Endothelial cell of hepatic sinusoid (primary cell): ENCODE data around the gene SFN.
"Not testable (repeated sequence)": the region's sequence is repeated elsewhere in the genome, so short reads cannot be mapped to it uniquely, and the experiment has no call there.

Experiments used
- in situ Hi-C: cut with HindIII; loops from 2 replicates; pipeline ENCODE4 v1.10.0; 2017; ENCODE audit warnings: low sequenced_read_pairs

SFN gene

GRCh38 chr1:26863685-26864077, 732 bp downstream of the SFN start:
- in situ Hi-C loops = no loop called here

GRCh38 chr1:26864610-26865480, 1.9 kb downstream of the SFN start:
- in situ Hi-C loops = no loop called here

- in situ Hi-C loops = not testable (repeated sequence)
Observed at GRCh38 chr1:26873097-26873496, 10.1 kb downstream of the SFN start.

- in situ Hi-C loops = no loop called here
Observed at GRCh38 chr1:26874896-26875295, 11.9 kb downstream of the SFN start.

GRCh38 chr1:26877326-26877725, 14.4 kb downstream of the SFN start:
- in situ Hi-C loops = no loop called here

DNA sequence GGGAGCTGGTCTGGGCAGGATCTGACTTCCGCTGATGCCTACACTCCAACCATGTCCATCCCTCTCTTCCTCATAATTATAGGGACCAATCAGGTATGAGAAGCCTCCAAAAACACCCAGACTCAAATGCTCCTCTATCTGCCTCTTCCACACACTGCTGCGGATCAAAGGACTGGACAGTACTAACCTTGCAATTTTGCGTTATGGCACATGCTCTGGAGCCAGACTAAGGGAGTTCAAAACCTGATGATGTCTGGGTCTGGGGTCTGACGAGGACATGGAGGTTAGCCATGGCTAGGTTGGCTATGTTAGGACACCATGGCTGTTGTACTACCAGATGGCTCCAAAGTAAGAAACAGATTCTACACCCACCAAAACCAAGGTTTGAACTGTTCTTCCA, 16.8 kb downstream of the SFN start:
- in situ Hi-C loops = loop anchor here (10.0 kb wide), 1 partner anchor 275 kb away; no protein-coding TSS in a partner anchor

DNA sequence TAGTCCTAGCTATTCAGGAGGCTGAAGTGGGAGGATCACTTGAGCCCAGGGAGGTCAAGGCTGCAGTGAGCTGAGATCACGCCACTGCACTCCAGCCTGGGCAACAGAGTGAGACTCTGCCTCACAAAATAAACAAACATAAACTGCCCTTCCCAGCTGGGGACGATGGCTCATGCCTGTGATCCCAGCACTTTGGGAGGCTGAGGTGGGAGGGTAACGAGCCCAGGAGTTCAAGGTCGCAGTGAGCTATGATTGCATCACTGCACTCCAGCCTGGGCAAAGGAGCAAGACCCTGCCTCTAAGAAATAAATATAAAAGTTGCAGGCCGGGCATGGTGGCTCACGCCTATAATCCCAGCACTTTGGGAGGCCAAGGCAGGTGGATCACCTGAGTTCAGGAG, 18.7 kb downstream of the SFN start:
- in situ Hi-C loops = loop anchor here (10.0 kb wide), 1 partner anchor 277 kb away; no protein-coding TSS in a partner anchor

GRCh38 chr1:26882696-26883463, 19.9 kb downstream of the SFN start:
- in situ Hi-C loops = loop anchor here (10.0 kb wide), 1 partner anchor 278 kb away; no protein-coding TSS in a partner anchor

DNA sequence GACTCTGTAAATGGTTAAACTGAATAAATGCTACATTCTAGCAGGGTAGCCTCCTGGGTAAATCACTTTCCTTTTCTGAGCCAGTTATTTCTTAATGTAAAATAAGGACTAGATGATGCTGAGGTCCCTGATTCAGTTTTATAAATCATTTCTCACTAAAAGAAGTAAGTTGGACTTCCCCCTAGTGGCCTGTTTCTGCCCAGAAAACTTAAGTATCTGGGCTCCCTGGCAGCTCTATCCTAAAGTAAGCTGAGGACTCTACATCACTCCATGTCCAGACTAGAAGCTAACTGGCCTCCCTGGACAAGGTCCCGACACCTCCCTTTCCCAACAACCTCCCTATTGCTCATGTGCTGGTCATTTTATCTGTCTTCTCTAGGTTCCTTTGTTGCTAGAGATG, 24.2 kb downstream of the SFN start:
- in situ Hi-C loops = loop anchor here (5.0 to 10.0 kb wide), 3 partner anchors 35 to 282 kb away; partner anchors contain the start of gene KDF1

DNA sequence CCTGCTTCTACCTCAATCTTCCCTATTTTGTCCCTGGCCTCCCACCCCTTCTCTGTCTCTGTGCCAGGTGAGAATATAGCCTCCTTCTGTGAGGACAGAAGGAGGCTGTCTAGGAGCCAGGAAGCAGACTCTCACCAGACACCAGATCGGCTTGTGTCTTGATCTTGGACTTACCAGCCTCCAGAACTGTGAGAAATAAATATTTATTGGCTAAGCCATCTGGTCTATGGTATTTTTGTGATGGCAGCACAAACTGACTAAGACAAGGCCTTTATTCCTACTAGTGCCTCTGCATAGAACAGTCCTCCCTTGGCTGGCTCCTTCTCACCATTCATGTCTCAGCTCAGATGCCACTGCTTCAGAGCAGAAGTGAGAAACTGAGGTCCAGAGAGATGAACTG, 25.3 kb downstream of the SFN start:
- in situ Hi-C loops = loop anchor here (5.0 to 10.0 kb wide), 3 partner anchors 36 to 283 kb away; partner anchors contain the start of gene KDF1

- in situ Hi-C loops = loop anchor here (5.0 to 10.0 kb wide), 3 partner anchors 38 to 285 kb away; partner anchors contain the start of gene KDF1
Observed at GRCh38 chr1:26889551-26890466, 26.9 kb downstream of the SFN start, which contains the start of gene GPN2. Gene GPN2, minus strand, starts transcription at chr1:26890283. Its CDS starts 187 bp downstream, at chr1:26890096.

DNA sequence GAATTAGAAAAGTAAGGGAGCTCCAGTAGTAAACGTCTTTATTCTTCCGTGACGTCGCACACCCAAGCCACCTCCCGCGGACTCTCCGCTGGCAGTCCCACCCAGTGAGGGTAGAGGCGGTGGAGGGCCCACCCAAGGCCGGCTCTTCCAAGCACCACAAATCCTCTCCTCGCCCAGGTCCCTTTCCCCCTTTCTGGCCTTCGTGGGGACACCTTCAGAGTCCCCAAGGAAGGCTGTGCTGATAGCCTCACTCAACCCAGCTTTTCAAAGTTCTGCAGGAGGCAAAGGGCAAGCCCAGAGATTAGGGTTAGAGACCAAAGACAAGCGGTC, 27.5 kb downstream of the SFN start:
- in situ Hi-C loops = no loop called here

- in situ Hi-C loops = no loop called here
Observed at GRCh38 chr1:26894263-26894662, 31.3 kb downstream of the SFN start.

DNA sequence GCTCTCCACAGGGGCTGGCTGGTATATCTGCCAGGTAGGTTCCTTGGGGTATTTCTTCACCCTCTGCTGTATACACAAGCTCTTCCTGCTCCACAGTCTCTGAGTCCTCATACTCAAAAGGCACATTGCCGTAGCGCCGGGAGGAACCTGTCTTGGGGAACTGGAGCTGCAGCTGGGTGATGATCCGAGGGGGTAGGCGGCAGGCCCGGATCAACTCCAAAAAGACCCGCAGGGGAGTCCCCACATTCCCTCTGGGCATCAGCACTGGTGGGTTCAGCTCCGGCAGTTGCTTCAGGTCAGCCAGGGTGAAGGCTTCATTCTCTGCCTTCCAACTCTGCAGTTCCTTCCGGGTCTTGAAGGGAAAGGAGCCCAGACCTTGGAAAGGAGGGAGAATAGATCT, 34.4 kb downstream of the SFN start:
- in situ Hi-C loops = no loop called here

GRCh38 chr1:26900001-26900814, 37.3 kb downstream of the SFN start, which contains the start of gene GPATCH3:
Gene GPATCH3, minus strand, starts transcription at chr1:26900467. Its CDS starts 25 bp downstream, at chr1:26900442.
- in situ Hi-C loops = no loop called here

DNA sequence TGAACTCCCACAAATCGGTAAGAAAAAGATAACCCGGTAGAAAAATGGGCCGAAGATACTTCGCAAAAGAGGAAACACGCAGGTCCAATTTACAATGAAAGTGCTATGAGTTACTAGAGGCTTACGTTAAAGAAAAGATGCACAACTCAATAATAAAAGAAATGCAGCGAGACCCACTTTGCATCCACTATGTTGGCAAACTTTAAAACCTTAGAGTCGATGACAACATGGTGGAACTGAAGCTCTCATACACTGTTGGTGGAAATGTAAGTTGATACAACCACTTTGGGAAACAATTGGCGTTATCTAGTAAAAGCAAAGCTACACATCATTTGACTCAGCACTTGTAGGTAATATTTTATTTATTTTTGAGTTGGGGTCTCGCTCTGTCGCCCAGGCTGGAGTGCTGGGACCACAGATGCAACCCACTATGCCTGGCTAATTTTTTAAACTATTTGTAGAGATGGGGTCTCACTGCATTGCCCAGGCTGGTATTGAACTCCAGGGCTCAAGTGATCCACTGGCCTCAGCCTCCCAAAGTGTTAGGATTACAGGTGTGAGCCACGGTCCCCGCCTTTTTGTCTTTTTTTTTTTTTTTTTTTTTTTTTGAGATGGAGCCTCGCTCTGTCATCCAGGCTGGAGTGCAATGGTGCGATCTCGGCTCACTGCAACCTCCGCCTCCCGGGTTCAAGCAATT, 38.0 kb downstream of the SFN start:
- in situ Hi-C loops = no loop called here

GRCh38 chr1:26907071-26907917, 44.3 kb downstream of the SFN start:
- in situ Hi-C loops = no loop called here

DNA sequence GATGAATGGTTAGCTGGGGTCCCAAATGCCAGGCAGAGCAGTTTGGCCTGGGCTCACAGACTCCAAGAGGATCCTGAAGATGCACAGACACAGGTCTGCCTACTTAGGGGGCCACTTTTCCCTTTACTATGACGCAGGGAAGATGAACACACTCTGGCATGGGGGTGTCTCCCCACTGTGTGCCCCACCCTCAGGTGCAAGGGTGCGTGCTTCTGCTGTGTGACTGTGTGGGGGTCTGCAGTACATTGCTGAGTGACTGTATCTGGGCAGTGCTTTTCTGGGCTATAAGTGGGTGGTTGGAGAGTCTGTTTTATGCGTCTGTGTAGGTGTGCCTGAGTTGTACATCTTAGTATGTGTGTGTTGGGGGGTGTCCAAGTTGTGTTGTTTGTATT, 47.0 kb downstream of the SFN start:
- in situ Hi-C loops = no loop called here
